ENCODE results near the gene SYT13.

GRCh38 chr11:45237711-45238315, 48.3 kb downstream of the SYT13 start:
- TF ChIP-seq, protein P1, sequence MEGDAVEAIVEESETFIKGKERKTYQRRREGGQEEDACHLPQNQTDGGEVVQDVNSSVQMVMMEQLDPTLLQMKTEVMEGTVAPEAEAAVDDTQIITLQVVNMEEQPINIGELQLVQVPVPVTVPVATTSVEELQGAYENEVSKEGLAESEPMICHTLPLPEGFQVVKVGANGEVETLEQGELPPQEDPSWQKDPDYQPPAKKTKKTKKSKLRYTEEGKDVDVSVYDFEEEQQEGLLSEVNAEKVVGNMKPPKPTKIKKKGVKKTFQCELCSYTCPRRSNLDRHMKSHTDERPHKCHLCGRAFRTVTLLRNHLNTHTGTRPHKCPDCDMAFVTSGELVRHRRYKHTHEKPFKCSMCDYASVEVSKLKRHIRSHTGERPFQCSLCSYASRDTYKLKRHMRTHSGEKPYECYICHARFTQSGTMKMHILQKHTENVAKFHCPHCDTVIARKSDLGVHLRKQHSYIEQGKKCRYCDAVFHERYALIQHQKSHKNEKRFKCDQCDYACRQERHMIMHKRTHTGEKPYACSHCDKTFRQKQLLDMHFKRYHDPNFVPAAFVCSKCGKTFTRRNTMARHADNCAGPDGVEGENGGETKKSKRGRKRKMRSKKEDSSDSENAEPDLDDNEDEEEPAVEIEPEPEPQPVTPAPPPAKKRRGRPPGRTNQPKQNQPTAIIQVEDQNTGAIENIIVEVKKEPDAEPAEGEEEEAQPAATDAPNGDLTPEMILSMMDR (conservative IDR thresholded peaks at IDR 0.05; ENCODE audit: low read depth, low read length): no peak
- TF ChIP-seq NFE2L2 (IDR thresholded peaks at IDR 0.05; ENCODE audit: low read depth, low read length) (no peak), POLR2A (IDR thresholded peaks at IDR 0.05; ENCODE audit: low read depth, low read length) (no peak), FOS (IDR thresholded peaks at IDR 0.05; ENCODE audit: low read depth, low read length) (no peak), ELK1 (IDR thresholded peaks at IDR 0.05; ENCODE audit: borderline replicate concordance, low read depth, low read length) (no peak), RCOR1 (IDR thresholded peaks at IDR 0.05; ENCODE audit: insufficient replicate concordance, low read length) (no peak), CEBPB (IDR thresholded peaks at IDR 0.05; ENCODE audit: low read depth, low read length) (no peak)
